PC-9 (cell line): ENCODE measurements around the gene LRIG2. TPM values are rescaled to one million over a fixed set of nuclear protein-coding genes. Genes with fewer than 3 reads are reported as not detected.

Source experiments
- BruUV-seq: library from RNA; stranded (reverse); fragments of 400-500 nt; replicated peaks from 2 replicates; lab custom pipeline; 2021; lab: Mats Ljungman, UMichigan
- CTCF ChIA-PET: fragments of 300-600 bp; sonication (Branson Sonifier 250); formaldehyde crosslinking; loops from one replicate; lab custom pipeline; 2022; ENCODE audit warnings: antibody characterized with exemption; lab: Charles Lee
- POLR2A ChIA-PET: fragments of 300-600 bp; sonication (Branson Sonifier 250); formaldehyde crosslinking; loops from one replicate; lab custom pipeline; 2022; ENCODE audit warnings: antibody characterized with exemption; ENCODE audit not compliant: unreplicated experiment; lab: Charles Lee
- DNase-seq, 2 experiments: peaks; one replicate each; pipeline versions ENCODE4 v3.0.0 to v3.0.0-alpha.2; 2015 to 2022; ENCODE audit warnings: mixed read lengths in 1 of 2
- H2AFZ ChIP-seq: fragments of 200-600 bp; sonication (generic); 2 replicates; pipeline ENCODE4 v1.8.1; 2017; ENCODE audit warnings: antibody characterized with exemption
- H3F3A ChIP-seq: fragments of 200-600 bp; sonication (generic); 2 replicates; pipeline ENCODE4 v1.8.1; 2017; ENCODE audit warnings: antibody characterized with exemption, mild to moderate bottlenecking, low read depth; ENCODE audit not compliant: insufficient read depth
- H3K27ac ChIP-seq: fragments of 200-600 bp; sonication (generic); 2 replicates; pipeline ENCODE4 v1.6.1; 2016; ENCODE audit warnings: mixed run types
- H3K27me3 ChIP-seq: fragments of 200-600 bp; sonication (generic); 2 replicates; pipeline ENCODE4 v1.6.1; 2016; ENCODE audit warnings: low read depth, mixed run types; ENCODE audit not compliant: insufficient read depth
- H3K36me3 ChIP-seq: fragments of 200-600 bp; sonication (generic); 2 replicates; pipeline ENCODE4 v1.6.1; 2016; ENCODE audit warnings: low read depth, mixed run types
- H3K4me1 ChIP-seq: fragments of 200-600 bp; sonication (generic); replicated peaks from 2 replicates; pipeline ENCODE4 v1.6.1; 2016; ENCODE audit warnings: mixed run types; ENCODE audit not compliant: insufficient read depth
- H3K4me2 ChIP-seq: fragments of 200-600 bp; sonication (generic); 2 replicates; pipeline ENCODE4 v1.6.1; 2017; ENCODE audit warnings: mixed run types
- H3K4me3 ChIP-seq: fragments of 200-600 bp; sonication (generic); 2 replicates; pipeline ENCODE4 v1.6.1; 2016; ENCODE audit warnings: mixed run types
- H3K79me2 ChIP-seq: fragments of 200-600 bp; sonication (generic); 2 replicates; pipeline ENCODE4 v1.6.1; 2017; ENCODE audit warnings: low read depth, mixed run types
- H3K9me2 ChIP-seq: fragments of 200-600 bp; sonication (generic); 2 replicates; pipeline ENCODE4 v1.8.1; 2017; ENCODE audit warnings: mild to moderate bottlenecking; ENCODE audit not compliant: insufficient read depth
- H3K9me3 ChIP-seq: fragments of 200-600 bp; sonication (generic); 2 replicates; pipeline ENCODE4 v1.8.1; 2016; ENCODE audit warnings: low read depth; ENCODE audit not compliant: insufficient read depth
- H4K20me1 ChIP-seq: fragments of 200-600 bp; sonication (generic); 2 replicates; pipeline ENCODE4 v1.8.1; 2017; ENCODE audit not compliant: insufficient read depth
- CTCF ChIP-seq: fragments of 200-600 bp; sonication (generic); conservative IDR thresholded peaks from 2 replicates; pipeline ENCODE4 v1.6.1; 2017; ENCODE audit warnings: mixed run types, antibody characterized with exemption, mild to moderate bottlenecking, moderate library complexity
- EZH2 ChIP-seq: fragments of 200-600 bp; sonication (generic); IDR thresholded peaks from 2 replicates; pipeline ENCODE4 v1.8.0; 2017; ENCODE audit warnings: antibody characterized with exemption, low read depth
- intact Hi-C: fragments of 100-400 bp; cut with micrococcal nuclease; formaldehyde crosslinking; loops from one replicate; pipeline ENCODE4 v1.10.0; 2022; ENCODE audit not compliant: unreplicated experiment
- total RNA-seq: library from RNA; stranded (reverse); gene quantifications from 2 replicates; pipeline ENCODE4 v1.2.3, GENCODE V29; 2021

LRIG2 gene
- total RNA-seq, 1 experiment from 2014 or later, result 10.6 TPM

GRCh38 chr1:113091988-113092594 lies 19.1 kb downstream of the LRIG2 start:
- CTCF ChIA-PET, result no interaction called here

GRCh38 chr1:113094506-113094905 lies 21.5 kb downstream of the LRIG2 start:
- Histone ChIP-seq H3K79me2 (peaks cover 11% of the 10 kb centered on the region; the same call in 1 of the 2 replicates), H3K4me1 (no peaks in the 10 kb centered on the region), H3K27me3 (no peaks in the 10 kb centered on the region), H3F3A (no peaks in the 10 kb centered on the region; the same call in 1 of the 2 replicates), H3K36me3 (peaks cover 43% of the 10 kb centered on the region), H3K9me2 (no peaks in the 10 kb centered on the region), H3K4me3 (no peak overlapping the region), H3K27ac (no peak overlapping the region), H3K4me2 (no peak overlapping the region), H3K9me3 (no peaks in the 10 kb centered on the region), H2AFZ (no peak overlapping the region), H4K20me1 (no peaks in the 10 kb centered on the region)
- no peak for DNase-seq
- CTCF ChIA-PET, result no interaction called here
- intact Hi-C loops, result no loop called here
- TF ChIP-seq EZH2 (no peak), CTCF (no peak)
- BruUV-seq, result no TSS peak
- POLR2A ChIA-PET, result no interaction called here

More at GRCh38 chr1:113091988-113092594, 19.1 kb downstream of the LRIG2 start:
- BruUV-seq, result no TSS peak
- Histone ChIP-seq H3K9me2 (no peaks in the 10 kb centered on the region), H3K4me3 (no peak overlapping the region), H4K20me1 (peaks cover 4% of the 10 kb centered on the region), H3K9me3 (no peaks in the 10 kb centered on the region), H2AFZ (no peak overlapping the region), H3K27me3 (no peaks in the 10 kb centered on the region), H3K27ac (no peak overlapping the region), H3K79me2 (peaks cover 31% of the 10 kb centered on the region), H3K4me1 (no peaks in the 10 kb centered on the region), H3K4me2 (no peak overlapping the region), H3K36me3 (peaks cover 24% of the 10 kb centered on the region), H3F3A (no peaks in the 10 kb centered on the region; the same call in 1 of the 2 replicates)
- intact Hi-C loops, result no loop called here
- TF ChIP-seq CTCF (no peak), EZH2 (no peak)
- POLR2A ChIA-PET, result interaction anchor here (0.8 kb wide), 1 partner anchor 147 kb away, joined by 3 read pairs; no protein-coding TSS in a partner anchor
- no peak for DNase-seq

GRCh38 chr1:113095790-113096455 lies 22.9 kb downstream of the LRIG2 start:
- TF ChIP-seq EZH2 (no peak), CTCF (no peak)
- H3K79me2 ChIP-seq, result peaks cover 3% of the 10 kb centered on the region; the same call in 1 of the 2 replicates
- no peaks in the 10 kb centered on the region for H3K27me3 ChIP-seq
- no peak overlapping the region for H3K27ac ChIP-seq
- no peaks in the 10 kb centered on the region for H3K9me2 ChIP-seq
- H3K4me3 ChIP-seq, result no peak overlapping the region
- H3F3A ChIP-seq, result peaks cover 3% of the 10 kb centered on the region
- peaks cover 56% of the 10 kb centered on the region for H3K36me3 ChIP-seq
- ChIA-PET CTCF (no interaction called here), POLR2A (no interaction called here)
- no peak overlapping the region for H3K4me2 ChIP-seq
- no peaks in the 10 kb centered on the region for H4K20me1 ChIP-seq
- H3K4me1 ChIP-seq, result no peaks in the 10 kb centered on the region
- H2AFZ ChIP-seq, result no peak overlapping the region
- intact Hi-C loops, result no loop called here
- no TSS peak for BruUV-seq
- no peaks in the 10 kb centered on the region for H3K9me3 ChIP-seq
- no peak for DNase-seq
